GM19238 (cell line): Measurements from ENCODE around the gene RAP1GDS1.

ENCODE experiments used
- DNase-seq: peaks from one replicate; pipeline ENCODE4 v3.0.0; 2011; ENCODE audit warnings: low spot score; ENCODE audit not compliant: insufficient read length

The RAP1GDS1 gene

GRCh38 chr4:98480535-98480934, 219.4 kb downstream of the RAP1GDS1 start:
- no peak for DNase-seq

- no peak for DNase-seq
Observed at GRCh38 chr4:98481167-98481566, 220.0 kb downstream of the RAP1GDS1 start.

GRCh38 chr4:98482503-98482846, 221.3 kb downstream of the RAP1GDS1 start:
- no peak for DNase-seq

GRCh38 chr4:98482847-98483806, 221.9 kb downstream of the RAP1GDS1 start:
- DNase-seq: no peak

- no peak for DNase-seq
Observed at GRCh38 chr4:98484031-98484430, 222.8 kb downstream of the RAP1GDS1 start.

- DNase-seq: no peak
Observed at GRCh38 chr4:98485816-98486345, 224.7 kb downstream of the RAP1GDS1 start.

- DNase-seq: no peak
Observed at GRCh38 chr4:98490251-98490650, 229.1 kb downstream of the RAP1GDS1 start.

- DNase-seq: no peak
Observed at GRCh38 chr4:98491899-98492559, 230.8 kb downstream of the RAP1GDS1 start.

GRCh38 chr4:98493296-98493695, 232.1 kb downstream of the RAP1GDS1 start:
- DNase-seq: no peak
